ENCODE results near the gene SEC22B.
"Not testable (repeated sequence)": the region's sequence is repeated elsewhere in the genome, so short reads cannot be mapped to it uniquely, and the experiment has no call there.

DNA sequence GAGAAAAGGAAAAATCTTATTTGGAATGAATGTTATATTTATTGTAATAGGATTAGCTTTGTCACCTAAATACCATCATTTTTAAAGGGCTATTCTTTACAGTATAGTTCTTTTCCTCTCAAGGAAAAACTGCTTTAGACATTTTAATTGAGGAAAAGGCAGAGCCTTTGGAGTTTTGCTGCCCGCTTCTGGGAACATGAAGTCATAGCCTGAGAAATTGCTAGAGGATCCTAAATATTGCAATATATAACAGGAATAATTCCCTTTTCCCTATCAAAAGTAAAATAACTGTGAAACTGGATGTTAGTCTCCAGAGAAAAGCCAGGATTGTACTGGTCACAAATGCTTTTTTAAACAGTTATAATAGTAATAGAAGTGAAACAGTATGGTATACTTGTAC lies 30.5 kb downstream of the SEC22B start:
- TF ChIP-seq, protein P1, sequence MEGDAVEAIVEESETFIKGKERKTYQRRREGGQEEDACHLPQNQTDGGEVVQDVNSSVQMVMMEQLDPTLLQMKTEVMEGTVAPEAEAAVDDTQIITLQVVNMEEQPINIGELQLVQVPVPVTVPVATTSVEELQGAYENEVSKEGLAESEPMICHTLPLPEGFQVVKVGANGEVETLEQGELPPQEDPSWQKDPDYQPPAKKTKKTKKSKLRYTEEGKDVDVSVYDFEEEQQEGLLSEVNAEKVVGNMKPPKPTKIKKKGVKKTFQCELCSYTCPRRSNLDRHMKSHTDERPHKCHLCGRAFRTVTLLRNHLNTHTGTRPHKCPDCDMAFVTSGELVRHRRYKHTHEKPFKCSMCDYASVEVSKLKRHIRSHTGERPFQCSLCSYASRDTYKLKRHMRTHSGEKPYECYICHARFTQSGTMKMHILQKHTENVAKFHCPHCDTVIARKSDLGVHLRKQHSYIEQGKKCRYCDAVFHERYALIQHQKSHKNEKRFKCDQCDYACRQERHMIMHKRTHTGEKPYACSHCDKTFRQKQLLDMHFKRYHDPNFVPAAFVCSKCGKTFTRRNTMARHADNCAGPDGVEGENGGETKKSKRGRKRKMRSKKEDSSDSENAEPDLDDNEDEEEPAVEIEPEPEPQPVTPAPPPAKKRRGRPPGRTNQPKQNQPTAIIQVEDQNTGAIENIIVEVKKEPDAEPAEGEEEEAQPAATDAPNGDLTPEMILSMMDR (IDR thresholded peaks at IDR 0.05) = peak in 1 of 3 experiments; percentile 34
- TF ChIP-seq POLR2A (IDR thresholded peaks at IDR 0.05; ENCODE audit: low read depth); EP300 (IDR thresholded peaks at IDR 0.05); POLR2AphosphoS5 (IDR thresholded peaks at IDR 0.05): not testable (repeated sequence)
